GM20000 (cell line): ENCODE results near the gene A2ML1.
A peak's percentile ranks its signal among the peaks of the same experiment; 100 is the strongest.

Source experiments
- DNase-seq: peaks from one replicate; pipeline ENCODE4 v3.0.0; 2012; ENCODE audit warnings: low spot score
- CTCF ChIP-seq: IDR thresholded peaks from 2 replicates; pipeline ENCODE4 v1.5.1; 2012; ENCODE audit warnings: mild to moderate bottlenecking, control low read depth; ENCODE audit errors: extremely low read depth, missing control alignments

A2ML1 gene

GRCh38 chr12:8906266-8907180 lies 84.1 kb downstream of the A2ML1 start:
- no peak for DNase-seq
- TF ChIP-seq CTCF, result no peak

- TF ChIP-seq CTCF, result no peak
- no peak for DNase-seq
Measured at GRCh38 chr12:8907513-8907912, 85.1 kb downstream of the A2ML1 start.

- no peak for TF ChIP-seq CTCF
- DNase-seq, result no peak
Measured at GRCh38 chr12:8909752-8910151, 87.3 kb downstream of the A2ML1 start.

GRCh38 chr12:8911606-8912268 lies 89.3 kb downstream of the A2ML1 start:
- DNase-seq, result no peak
- TF ChIP-seq CTCF, result no peak

- peak; percentile 45 for DNase-seq
- TF ChIP-seq CTCF, result no peak
Measured at GRCh38 chr12:8912914-8913313, 90.5 kb downstream of the A2ML1 start.

GRCh38 chr12:8913702-8914032 lies 91.2 kb downstream of the A2ML1 start:
- TF ChIP-seq CTCF, result no peak
- DNase-seq, result peak; percentile 18

- DNase-seq, result peak; percentile 92
Measured at GRCh38 chr12:8914033-8914715, 91.8 kb downstream of the A2ML1 start, which contains the start of gene PHC1. Gene PHC1 (plus strand): TSS chr12:8914509. CDS start chr12:8917678, 3,169 bp downstream.

More at GRCh38 chr12:8914033-8914715, 91.8 kb downstream of the A2ML1 start, which contains the start of gene PHC1:
- peak; percentile 28 for TF ChIP-seq CTCF
